Esophagus muscularis mucosa (tissue), 3 donors: ENCODE data around the gene BAK1.

Experiments
- POLR2A ChIP-seq: fragments of 450-650 bp; IDR thresholded peaks from one replicate; pipeline ENCODE4 v1.6.1; 2017; ENCODE audit warnings: antibody characterized with exemption, moderate library complexity, mild to moderate bottlenecking, low read depth
- TF ChIP-seq, protein P1 (sequence below), 3 experiments: fragments of 200-600 bp in 2 of 3; fragments of 450-650 bp in 1 of 3; sonication (generic) in 2 of 3; IDR thresholded peaks; one replicate each; pipeline ENCODE4 v1.5.1; 2017 to 2019; ENCODE audit warnings: antibody characterized with exemption in 3 of 3, mild to moderate bottlenecking in 2 of 3, moderate library complexity in 1 of 3

DNA sequence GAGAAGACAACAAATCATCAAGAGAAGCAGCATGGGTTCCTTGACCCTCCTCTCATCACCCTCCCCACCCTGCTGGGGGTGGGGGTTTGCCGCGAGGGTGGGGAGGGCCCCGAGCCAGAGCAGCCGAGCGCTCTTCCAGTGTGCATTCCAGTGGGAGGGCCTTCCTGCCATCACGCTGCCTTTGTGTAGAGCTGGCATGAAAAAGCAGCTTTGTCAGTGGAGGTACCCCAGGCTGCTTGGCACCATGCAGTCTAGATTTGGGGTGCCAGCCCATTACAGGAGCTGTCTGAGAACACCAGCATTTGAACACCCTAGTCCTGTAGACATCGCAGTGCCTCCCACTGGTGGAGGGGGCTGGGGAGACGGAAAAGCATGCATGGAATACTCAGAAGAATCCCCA, 12.2 kb downstream of the BAK1 start:
- TF ChIP-seq, protein P1, sequence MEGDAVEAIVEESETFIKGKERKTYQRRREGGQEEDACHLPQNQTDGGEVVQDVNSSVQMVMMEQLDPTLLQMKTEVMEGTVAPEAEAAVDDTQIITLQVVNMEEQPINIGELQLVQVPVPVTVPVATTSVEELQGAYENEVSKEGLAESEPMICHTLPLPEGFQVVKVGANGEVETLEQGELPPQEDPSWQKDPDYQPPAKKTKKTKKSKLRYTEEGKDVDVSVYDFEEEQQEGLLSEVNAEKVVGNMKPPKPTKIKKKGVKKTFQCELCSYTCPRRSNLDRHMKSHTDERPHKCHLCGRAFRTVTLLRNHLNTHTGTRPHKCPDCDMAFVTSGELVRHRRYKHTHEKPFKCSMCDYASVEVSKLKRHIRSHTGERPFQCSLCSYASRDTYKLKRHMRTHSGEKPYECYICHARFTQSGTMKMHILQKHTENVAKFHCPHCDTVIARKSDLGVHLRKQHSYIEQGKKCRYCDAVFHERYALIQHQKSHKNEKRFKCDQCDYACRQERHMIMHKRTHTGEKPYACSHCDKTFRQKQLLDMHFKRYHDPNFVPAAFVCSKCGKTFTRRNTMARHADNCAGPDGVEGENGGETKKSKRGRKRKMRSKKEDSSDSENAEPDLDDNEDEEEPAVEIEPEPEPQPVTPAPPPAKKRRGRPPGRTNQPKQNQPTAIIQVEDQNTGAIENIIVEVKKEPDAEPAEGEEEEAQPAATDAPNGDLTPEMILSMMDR (IDR thresholded peaks at IDR 0.05): no peak
- no peak for TF ChIP-seq POLR2A
